ENCODE data around the gene ZC3H4. TPM values are rescaled to one million over a fixed set of nuclear protein-coding genes. Genes with fewer than 3 reads are reported as not detected.
"Not testable (repeated sequence)": the region's sequence is repeated elsewhere in the genome, so short reads cannot be mapped to it uniquely, and the experiment has no call there.

The ZC3H4 gene
- total RNA-seq, 1 donor from 2014 or later, result 22.1 TPM

DNA sequence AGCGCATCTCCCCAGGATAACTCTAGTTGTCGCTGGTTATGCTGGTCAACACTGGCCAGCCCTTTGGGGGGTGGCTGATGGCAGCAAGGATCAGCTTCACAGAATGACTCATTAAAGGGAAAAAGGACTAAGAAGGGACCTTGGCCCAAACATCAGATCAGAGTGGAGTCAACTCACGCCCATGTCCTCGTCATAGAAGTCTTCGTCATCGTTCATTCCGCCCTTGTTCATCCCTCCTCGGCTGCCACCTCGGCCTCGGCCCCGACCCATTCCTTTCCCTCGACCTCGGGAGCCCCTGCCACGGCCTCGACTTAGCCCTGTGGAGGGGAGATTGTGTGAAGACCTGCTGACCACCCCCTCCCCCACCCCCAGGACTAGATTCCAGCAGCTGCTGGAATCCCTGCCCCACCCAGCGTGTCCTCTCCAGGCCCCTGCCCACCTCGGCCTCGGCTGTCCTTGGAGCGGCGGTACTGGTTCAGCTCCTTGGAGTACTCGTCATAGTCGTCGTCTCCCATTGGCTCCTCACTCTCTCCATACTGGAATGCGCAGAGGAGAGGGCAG lies 28.6 kb downstream of the ZC3H4 start:
- no peak overlapping the region for H3K27ac ChIP-seq (replicated peaks)
- no peak overlapping the region for H3K4me3 ChIP-seq
- no peak for DNase-seq
- intact Hi-C loops (cut with micrococcal nuclease), result no loop called here
- TF ChIP-seq, protein P1, sequence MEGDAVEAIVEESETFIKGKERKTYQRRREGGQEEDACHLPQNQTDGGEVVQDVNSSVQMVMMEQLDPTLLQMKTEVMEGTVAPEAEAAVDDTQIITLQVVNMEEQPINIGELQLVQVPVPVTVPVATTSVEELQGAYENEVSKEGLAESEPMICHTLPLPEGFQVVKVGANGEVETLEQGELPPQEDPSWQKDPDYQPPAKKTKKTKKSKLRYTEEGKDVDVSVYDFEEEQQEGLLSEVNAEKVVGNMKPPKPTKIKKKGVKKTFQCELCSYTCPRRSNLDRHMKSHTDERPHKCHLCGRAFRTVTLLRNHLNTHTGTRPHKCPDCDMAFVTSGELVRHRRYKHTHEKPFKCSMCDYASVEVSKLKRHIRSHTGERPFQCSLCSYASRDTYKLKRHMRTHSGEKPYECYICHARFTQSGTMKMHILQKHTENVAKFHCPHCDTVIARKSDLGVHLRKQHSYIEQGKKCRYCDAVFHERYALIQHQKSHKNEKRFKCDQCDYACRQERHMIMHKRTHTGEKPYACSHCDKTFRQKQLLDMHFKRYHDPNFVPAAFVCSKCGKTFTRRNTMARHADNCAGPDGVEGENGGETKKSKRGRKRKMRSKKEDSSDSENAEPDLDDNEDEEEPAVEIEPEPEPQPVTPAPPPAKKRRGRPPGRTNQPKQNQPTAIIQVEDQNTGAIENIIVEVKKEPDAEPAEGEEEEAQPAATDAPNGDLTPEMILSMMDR (IDR thresholded peaks at IDR 0.05; ENCODE audit: borderline replicate concordance), result no peak
- no peaks in the 10 kb centered on the region for H3K9me3 ChIP-seq (replicated peaks)
- no peaks in the 10 kb centered on the region for H3K27me3 ChIP-seq (ENCODE audit: low read depth)
- H3K4me1 ChIP-seq, result peaks cover under 1% of the 10 kb centered on the region
- peaks cover 100% of the 10 kb centered on the region for H3K36me3 ChIP-seq

DNA sequence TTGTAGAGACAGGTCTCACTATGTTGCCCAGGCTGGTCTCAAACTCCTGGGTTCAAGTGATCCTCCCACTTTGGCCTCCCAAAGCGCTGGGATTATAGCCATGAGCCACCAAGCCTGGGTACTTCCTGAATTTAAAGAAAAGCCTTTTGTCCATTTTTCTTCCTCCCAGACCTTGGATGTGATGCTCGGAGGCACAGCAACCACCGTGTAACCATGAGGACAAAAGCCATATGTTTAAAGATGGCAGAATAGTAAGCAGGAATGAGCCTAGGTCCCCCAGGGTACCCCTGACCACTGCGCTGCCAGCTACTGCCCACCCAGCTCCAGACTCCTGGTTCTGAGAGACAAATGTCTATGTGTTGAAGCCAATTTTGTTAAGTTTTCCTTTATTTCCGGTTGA lies 31.1 kb downstream of the ZC3H4 start:
- no peak overlapping the region for H3K4me3 ChIP-seq
- intact Hi-C loops (cut with micrococcal nuclease), result no loop called here
- peaks cover 97% of the 10 kb centered on the region for H3K36me3 ChIP-seq
- no peak for DNase-seq
- no peak overlapping the region for H3K27ac ChIP-seq (replicated peaks)
- TF ChIP-seq, protein P1 (IDR thresholded peaks at IDR 0.05; ENCODE audit: borderline replicate concordance), result no peak
- peaks cover 6% of the 10 kb centered on the region for H3K4me1 ChIP-seq
- no peaks in the 10 kb centered on the region for H3K27me3 ChIP-seq (ENCODE audit: low read depth)
- no peaks in the 10 kb centered on the region for H3K9me3 ChIP-seq (replicated peaks)

DNA sequence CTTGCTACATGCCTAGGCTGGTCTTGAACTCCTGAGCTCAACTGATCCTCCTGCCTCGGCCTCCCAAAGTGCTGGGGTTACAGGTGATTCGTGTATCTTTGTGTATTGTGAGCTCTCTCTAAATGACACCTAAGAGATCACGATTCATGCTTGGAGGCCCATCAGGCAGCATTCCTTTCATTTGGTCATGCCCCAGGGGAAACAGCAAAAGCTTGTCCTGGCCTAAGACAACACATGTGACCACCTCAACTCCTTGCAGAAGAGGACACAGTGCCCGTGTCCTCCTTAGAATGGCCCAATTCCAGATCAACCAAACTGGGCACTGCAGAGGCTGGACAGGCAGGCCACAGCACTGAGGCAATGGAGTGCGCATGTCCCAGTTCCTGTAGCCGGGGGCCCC lies 32.5 kb downstream of the ZC3H4 start:
- peaks cover 97% of the 10 kb centered on the region for H3K36me3 ChIP-seq
- DNase-seq, result no peak
- H3K4me3 ChIP-seq, result no peak overlapping the region
- H3K27me3 ChIP-seq (ENCODE audit: low read depth), result no peaks in the 10 kb centered on the region
- TF ChIP-seq, protein P1 (IDR thresholded peaks at IDR 0.05; ENCODE audit: borderline replicate concordance), result no peak
- H3K4me1 ChIP-seq, result peaks cover 9% of the 10 kb centered on the region
- H3K9me3 ChIP-seq (replicated peaks), result no peaks in the 10 kb centered on the region
- H3K27ac ChIP-seq (replicated peaks), result no peak overlapping the region
- intact Hi-C loops (cut with micrococcal nuclease), result no loop called here

DNA sequence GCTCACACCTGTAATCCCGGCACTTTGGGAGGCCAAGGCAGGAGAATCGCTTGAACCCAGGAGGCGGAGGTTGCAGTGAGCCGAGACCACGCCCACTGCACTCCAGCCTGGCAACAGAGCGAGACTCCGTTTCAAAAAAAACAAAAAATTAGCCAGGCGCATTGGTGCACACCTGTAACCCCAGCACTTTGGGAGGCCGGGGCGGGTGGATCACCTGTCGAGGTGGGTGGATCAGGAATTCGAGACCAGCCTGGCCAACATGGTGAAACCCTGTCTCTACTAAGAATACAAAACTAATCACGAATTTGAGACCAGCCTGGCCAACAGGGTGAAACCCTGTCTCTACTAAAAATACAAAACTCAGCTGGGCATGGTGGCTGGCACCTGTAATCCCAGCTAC lies 35.2 kb downstream of the ZC3H4 start:
- not testable (repeated sequence) for H3K27me3 ChIP-seq (ENCODE audit: low read depth); H3K4me3 ChIP-seq; DNase-seq; H3K9me3 ChIP-seq (replicated peaks); H3K27ac ChIP-seq (replicated peaks)
- intact Hi-C loops (cut with micrococcal nuclease), result loop anchor here (5.0 kb wide), 1 partner anchor 44 kb away; no protein-coding TSS in a partner anchor
- H3K36me3 ChIP-seq, result peaks cover 87% of the 10 kb centered on the region
- peaks cover 13% of the 10 kb centered on the region for H3K4me1 ChIP-seq

DNA sequence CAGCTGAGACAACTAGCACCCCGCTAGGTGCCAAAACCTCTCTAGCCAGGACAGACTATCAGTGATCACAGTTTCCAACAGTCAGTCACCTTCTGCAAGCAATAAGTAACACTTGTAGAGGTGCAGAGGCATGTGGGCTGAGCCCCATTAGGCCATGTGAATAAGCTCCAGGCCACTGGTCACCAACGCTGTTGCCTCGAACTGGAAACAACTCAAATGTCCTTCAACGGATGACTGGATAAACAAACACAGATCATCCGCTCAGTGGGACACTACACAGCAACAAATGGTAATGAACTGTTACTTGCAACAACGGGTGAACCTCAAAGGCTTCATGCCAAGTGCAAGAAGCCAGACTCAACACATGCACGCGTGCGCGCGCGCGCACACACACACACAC lies 37.6 kb downstream of the ZC3H4 start:
- Histone ChIP-seq H3K4me3 (no peak overlapping the region), H3K4me1 (peaks cover 13% of the 10 kb centered on the region), H3K27me3 (ENCODE audit: low read depth) (no peaks in the 10 kb centered on the region), H3K9me3 (replicated peaks) (no peaks in the 10 kb centered on the region), H3K36me3 (peaks cover 87% of the 10 kb centered on the region), H3K27ac (replicated peaks) (no peak overlapping the region)
- TF ChIP-seq, protein P1 (IDR thresholded peaks at IDR 0.05; ENCODE audit: borderline replicate concordance), result no peak
- DNase-seq, result no peak
- intact Hi-C loops (cut with micrococcal nuclease), result loop anchor here (5.0 kb wide), 1 partner anchor 46 kb away; no protein-coding TSS in a partner anchor

DNA sequence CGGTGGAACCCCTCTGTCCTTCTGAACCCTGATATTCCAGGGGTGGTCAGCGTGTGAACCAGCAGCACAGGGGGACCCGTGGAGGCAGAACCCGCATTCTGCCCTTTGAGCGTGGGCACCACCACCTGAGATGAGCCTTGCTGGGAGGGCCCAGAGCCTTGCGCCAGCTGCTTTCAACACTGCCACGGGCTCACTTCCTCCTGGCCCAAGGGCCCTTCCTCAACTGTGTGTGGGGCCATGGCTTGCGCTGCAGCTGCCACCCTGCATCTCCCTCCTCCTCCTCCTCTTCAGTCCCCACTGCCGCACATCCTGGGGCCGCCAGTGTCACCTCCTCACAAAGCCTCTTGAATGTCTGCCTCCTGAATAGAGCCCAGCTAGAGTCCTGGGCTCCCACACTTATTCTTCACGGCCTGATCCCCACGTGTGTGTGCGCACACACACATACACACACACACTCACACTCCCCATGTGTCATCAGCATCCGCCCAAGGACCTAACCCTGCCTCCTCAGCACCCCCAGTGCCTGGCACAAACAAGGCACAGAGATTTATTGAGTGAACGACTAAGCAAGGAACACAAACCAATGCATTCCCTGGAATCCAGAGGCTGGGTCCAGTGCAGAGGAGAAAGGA lies 38.3 kb downstream of the ZC3H4 start:
- H3K4me3 ChIP-seq, result no peak overlapping the region
- DNase-seq, result no peak
- peaks cover 13% of the 10 kb centered on the region for H3K4me1 ChIP-seq
- H3K27me3 ChIP-seq (ENCODE audit: low read depth), result no peaks in the 10 kb centered on the region
- intact Hi-C loops (cut with micrococcal nuclease), result loop anchor here (5.0 kb wide), 1 partner anchor 47 kb away; no protein-coding TSS in a partner anchor
- H3K27ac ChIP-seq (replicated peaks), result no peak overlapping the region
- peaks cover 87% of the 10 kb centered on the region for H3K36me3 ChIP-seq
- H3K9me3 ChIP-seq (replicated peaks), result no peaks in the 10 kb centered on the region
- TF ChIP-seq, protein P1 (IDR thresholded peaks at IDR 0.05; ENCODE audit: borderline replicate concordance), result no peak

All from left ventricle myocardium inferior (tissue), 1 donor.